ENCODE results near the gene CPD.
"Not testable (repeated sequence)": the region's sequence is repeated elsewhere in the genome, so short reads cannot be mapped to it uniquely, and the experiment has no call there.

CPD gene

GRCh38 chr17:30339086-30339485, 39.6 kb upstream of the CPD start:
- DNase-seq (ENCODE audit: low read depth) = no peak
- no peak for TF ChIP-seq CTCF (conservative IDR thresholded peaks at IDR 0.05; ENCODE audit: control insufficient read depth, insufficient read depth, low read depth, low read length)
- no peak overlapping the region for H3K4me3 ChIP-seq (ENCODE audit: control insufficient read depth, low read depth, low read length)

- no peak for TF ChIP-seq CTCF (conservative IDR thresholded peaks at IDR 0.05; ENCODE audit: control insufficient read depth, insufficient read depth, low read depth, low read length)
- no peak overlapping the region for H3K4me3 ChIP-seq (ENCODE audit: control insufficient read depth, low read depth, low read length)
- no peak for DNase-seq (ENCODE audit: low read depth)
These were observed 37.8 kb upstream of the CPD start for GRCh38 chr17:30340801-30341356.

GRCh38 chr17:30341703-30342249, 37.0 kb upstream of the CPD start:
- DNase-seq (ENCODE audit: low read depth) = no peak
- no peak overlapping the region for H3K4me3 ChIP-seq (ENCODE audit: control insufficient read depth, low read depth, low read length)
- no peak for TF ChIP-seq CTCF (conservative IDR thresholded peaks at IDR 0.05; ENCODE audit: control insufficient read depth, insufficient read depth, low read depth, low read length)

GRCh38 chr17:30343244-30343643, 35.5 kb upstream of the CPD start:
- H3K4me3 ChIP-seq (ENCODE audit: control insufficient read depth, low read depth, low read length); DNase-seq (ENCODE audit: low read depth): not testable (repeated sequence)

GRCh38 chr17:30343796-30344195, 34.9 kb upstream of the CPD start:
- no peak for DNase-seq (ENCODE audit: low read depth)
- no peak overlapping the region for H3K4me3 ChIP-seq (ENCODE audit: control insufficient read depth, low read depth, low read length)
- TF ChIP-seq CTCF (conservative IDR thresholded peaks at IDR 0.05; ENCODE audit: control insufficient read depth, insufficient read depth, low read depth, low read length) = no peak

- no peak for TF ChIP-seq CTCF (conservative IDR thresholded peaks at IDR 0.05; ENCODE audit: control insufficient read depth, insufficient read depth, low read depth, low read length)
- peak; percentile 80 for DNase-seq (ENCODE audit: low read depth)
- H3K4me3 ChIP-seq (ENCODE audit: control insufficient read depth, low read depth, low read length) = no peak overlapping the region
These were observed 34.2 kb upstream of the CPD start for GRCh38 chr17:30344283-30345088.

- no peak overlapping the region for H3K4me3 ChIP-seq (ENCODE audit: control insufficient read depth, low read depth, low read length)
- no peak for TF ChIP-seq CTCF (conservative IDR thresholded peaks at IDR 0.05; ENCODE audit: control insufficient read depth, insufficient read depth, low read depth, low read length)
These were observed 33.7 kb upstream of the CPD start for GRCh38 chr17:30345089-30345433.

More at GRCh38 chr17:30345089-30345433, 33.7 kb upstream of the CPD start:
- no peak for DNase-seq (ENCODE audit: low read depth)

Data from fibroblast of mammary gland (primary cell).